Vagina (tissue), 2 donors: Measurements from ENCODE around the gene GPATCH11. TPM values are rescaled to one million over a fixed set of nuclear protein-coding genes. Genes with fewer than 3 reads are reported as not detected.

Source experiments
- DNase-seq, 2 donors: peaks; one replicate each; pipeline ENCODE4 v3.0.0-alpha.2; 2017; ENCODE audit errors: extremely low spot score in 2 of 2
- H3K27ac ChIP-seq: fragments of 200-600 bp; sonication (generic); one replicate; pipeline ENCODE4 v1.5.1; 2019
- H3K27me3 ChIP-seq: fragments of 200-600 bp; sonication (generic); one replicate; pipeline ENCODE4 v1.5.1; 2019
- H3K36me3 ChIP-seq, 2 donors: fragments of 200-600 bp; sonication (generic); one replicate each; pipeline ENCODE4 v1.5.1; 2017 to 2019
- H3K4me1 ChIP-seq: fragments of 200-600 bp; sonication (generic); one replicate; pipeline ENCODE4 v1.5.1; 2019
- H3K4me3 ChIP-seq, 2 donors: fragments of 200-600 bp; sonication (generic); 1 replicate in 1 of 2; 2 replicates in 1 of 2; pipeline ENCODE4 v1.5.1; 2016 to 2019
- H3K9me3 ChIP-seq: fragments of 200-600 bp; sonication (generic); one replicate; pipeline ENCODE4 v1.5.1; 2019
- CTCF ChIP-seq, 3 experiments: fragments of 450-650 bp in 2 of 3; fragments of 200-600 bp in 1 of 3; sonication (generic) in 1 of 3; IDR thresholded peaks; one replicate each; pipeline ENCODE4 v1.5.1; 2017 to 2019; ENCODE audit warnings: antibody characterized with exemption in 3 of 3, mild to moderate bottlenecking in 2 of 3, moderate library complexity in 2 of 3
- POLR2A ChIP-seq, 2 donors: fragments of 450-650 bp; IDR thresholded peaks; one replicate each; pipeline ENCODE4 v1.6.1; 2017; ENCODE audit warnings: antibody characterized with exemption in 2 of 2, mild to moderate bottlenecking in 2 of 2, moderate library complexity in 2 of 2
- POLR2AphosphoS5 ChIP-seq, 2 donors: sonication (generic); formaldehyde crosslinking; IDR thresholded peaks; one replicate each; pipeline ENCODE4 v1.9.0; 2017; ENCODE audit warnings: antibody characterized with exemption in 2 of 2, mild to moderate bottlenecking in 2 of 2, low read depth in 1 of 2; ENCODE audit not compliant: insufficient read depth in 1 of 2
- intact Hi-C: fragments of 100-400 bp; cut with DNase I; formaldehyde crosslinking; loops from one replicate; pipeline ENCODE4 v1.15.1; 2023
- total RNA-seq: library from RNA; depleted of rRNA; stranded (reverse); fragments of >200 nt; gene quantifications from one replicate; pipeline ENCODE4 v1.2.3, GENCODE V29; 2016

Gene GPATCH11
- total RNA-seq, 1 donor from 2014 or later, result 6.1 TPM

GRCh38 chr2:37142546-37142945 is 58.2 kb downstream of the GPATCH11 start:
- Histone ChIP-seq H3K27ac (no peak overlapping the region), H3K27me3 (no peaks in the 10 kb centered on the region), H3K4me1 (no peaks in the 10 kb centered on the region), H3K4me3 (no peak overlapping the region), H3K36me3 (peaks cover 6 to 67% of the 10 kb centered on the region in 2 donors), H3K9me3 (no peaks in the 10 kb centered on the region)
- DNase-seq, result no peak
- no peak for TF ChIP-seq POLR2A (IDR thresholded peaks at IDR 0.05)
- no peak for TF ChIP-seq POLR2AphosphoS5 (IDR thresholded peaks at IDR 0.05; ENCODE audit: insufficient read depth in 1 of 2, low read depth in 1 of 2)
- TF ChIP-seq CTCF (IDR thresholded peaks at IDR 0.05), result no peak
- intact Hi-C loops, result no loop called here

GRCh38 chr2:37143974-37144373 is 59.7 kb downstream of the GPATCH11 start:
- H3K4me1 ChIP-seq, result no peaks in the 10 kb centered on the region
- H3K36me3 ChIP-seq, result peaks cover 6 to 61% of the 10 kb centered on the region in 2 donors
- no peak for TF ChIP-seq POLR2AphosphoS5 (IDR thresholded peaks at IDR 0.05; ENCODE audit: insufficient read depth in 1 of 2, low read depth in 1 of 2)
- no peak for TF ChIP-seq CTCF (IDR thresholded peaks at IDR 0.05)
- TF ChIP-seq POLR2A (IDR thresholded peaks at IDR 0.05), result no peak

GRCh38 chr2:37146062-37146461 is 61.7 kb downstream of the GPATCH11 start:
- peaks cover 12% of the 10 kb centered on the region for H3K4me1 ChIP-seq
- H3K27ac ChIP-seq, result no peak overlapping the region
- no peaks in the 10 kb centered on the region for H3K27me3 ChIP-seq
- no peak for TF ChIP-seq CTCF (IDR thresholded peaks at IDR 0.05)
- TF ChIP-seq POLR2A (IDR thresholded peaks at IDR 0.05), result no peak
- no peak for TF ChIP-seq POLR2AphosphoS5 (IDR thresholded peaks at IDR 0.05; ENCODE audit: insufficient read depth in 1 of 2, low read depth in 1 of 2)
- H3K36me3 ChIP-seq, result peaks cover 2 to 47% of the 10 kb centered on the region in 2 donors
- intact Hi-C loops, result no loop called here
- no peak overlapping the region for H3K4me3 ChIP-seq
- DNase-seq, result no peak
- H3K9me3 ChIP-seq, result no peaks in the 10 kb centered on the region

More at GRCh38 chr2:37143974-37144373, 59.7 kb downstream of the GPATCH11 start:
- DNase-seq, result no peak
- H3K4me3 ChIP-seq, result no peak overlapping the region
- no peaks in the 10 kb centered on the region for H3K9me3 ChIP-seq
- intact Hi-C loops, result no loop called here
- H3K27ac ChIP-seq, result no peak overlapping the region
- H3K27me3 ChIP-seq, result no peaks in the 10 kb centered on the region

- H3K27ac ChIP-seq, result no peak overlapping the region
- TF ChIP-seq POLR2A (IDR thresholded peaks at IDR 0.05), result no peak
- TF ChIP-seq POLR2AphosphoS5 (IDR thresholded peaks at IDR 0.05; ENCODE audit: insufficient read depth in 1 of 2, low read depth in 1 of 2), result no peak
- TF ChIP-seq CTCF (IDR thresholded peaks at IDR 0.05), result no peak
- H3K4me3 ChIP-seq, result no peak overlapping the region
- DNase-seq, result no peak
- H3K4me1 ChIP-seq, result peaks cover 12% of the 10 kb centered on the region
- no peaks in the 10 kb centered on the region for H3K27me3 ChIP-seq
- intact Hi-C loops, result no loop called here
- H3K9me3 ChIP-seq, result no peaks in the 10 kb centered on the region
- H3K36me3 ChIP-seq, result peaks cover 0 to 36% of the 10 kb centered on the region in 2 donors
These were observed 64.0 kb downstream of the GPATCH11 start for GRCh38 chr2:37148325-37148724.

Other genes starting within 250 kb of the GPATCH11 start
- 19.4 TPM for gene STRN, start 118.0 kb upstream of the GPATCH11 start, total RNA-seq
- 38.3 TPM for gene HEATR5B, start 146 bp upstream of the GPATCH11 start, total RNA-seq
- 15.2 TPM for gene EIF2AK2, start 72.5 kb downstream of the GPATCH11 start, total RNA-seq
- gene SULT6B1, start 104.2 kb downstream of the GPATCH11 start, total RNA-seq, result not detected
- 23.6 TPM for gene CEBPZOS, start 112.0 kb downstream of the GPATCH11 start, total RNA-seq
- gene CEBPZ, start 147.1 kb downstream of the GPATCH11 start, total RNA-seq, result 27.0 TPM
- gene NDUFAF7, start 147.1 kb downstream of the GPATCH11 start, total RNA-seq, result 18.4 TPM
- gene PRKD3, start 240.3 kb downstream of the GPATCH11 start, total RNA-seq, result 38.8 TPM